ENCODE data around the gene SF3B2. TPM values are rescaled to one million over a fixed set of nuclear protein-coding genes. Genes with fewer than 3 reads are reported as not detected.

The SF3B2 gene
- polyA plus RNA-seq, 3 donors: 32.1 to 107 (median 52.6) TPM

GRCh38 chr11:66017321-66017720 lies 34.8 kb upstream of the SF3B2 start:
- Histone ChIP-seq H3K4me2 (replicated peaks; ENCODE audit: extremely low read depth, low read length, poor library complexity, severe bottlenecking) (no peak overlapping the region), H3K27ac (ENCODE audit: low read depth in 1 of 2, low read length in 2 of 2) (no peak overlapping the region), H3K79me2 (ENCODE audit: insufficient read depth, low read length) (peaks cover 11% of the 10 kb centered on the region), H3K27me3 (ENCODE audit: control insufficient read depth in 2 of 2, insufficient read depth in 2 of 2, low read length in 2 of 2) (peaks cover 0 to under 1% of the 10 kb centered on the region in 2 donors), H2AFZ (ENCODE audit: insufficient read depth, low read depth, low read length, poor library complexity, severe bottlenecking) (no peak overlapping the region), H4K20me1 (ENCODE audit: insufficient read depth, low read length) (no peaks in the 10 kb centered on the region), H3K36me3 (replicated peaks in 1 of 2; ENCODE audit: control insufficient read depth in 1 of 2, insufficient read depth in 2 of 2, low read length in 2 of 2) (peaks cover 8 to 9% of the 10 kb centered on the region in 2 donors), H3K9ac (ENCODE audit: insufficient read depth, low read length, poor library complexity, severe bottlenecking) (no peak overlapping the region), H3K9me3 (replicated peaks in 1 of 2; ENCODE audit: control insufficient read depth in 1 of 2, insufficient read depth in 1 of 2, low read length in 2 of 2) (no peaks in the 10 kb centered on the region), H3K4me1 (ENCODE audit: control insufficient read depth in 1 of 2, insufficient read depth in 2 of 2, low read length in 2 of 2) (peaks cover 58 to 60% of the 10 kb centered on the region in 2 donors), H3K4me3 (replicated peaks in 1 of 3; ENCODE audit: low read depth in 2 of 3, low read length in 3 of 3) (no peak overlapping the region)
- no peak for TF ChIP-seq CTCF (IDR thresholded peaks at IDR 0.05)
- Mint-ChIP-seq H3K4me3 (no peak overlapping the region), H3K4me1 (peaks cover 55% of the 10 kb centered on the region), H3K27ac (no peak overlapping the region), H3K36me3 (peaks cover 20 to 29% of the 10 kb centered on the region in 2 donors), H3K9me3 (peaks cover 0 to 2% (median 0%) of the 10 kb centered on the region in 7 donors), H3K27me3 (ENCODE audit: low read depth in 3 of 3) (peaks cover 4 to 6% (median 6%) of the 10 kb centered on the region in 3 donors)
- WGBS (ENCODE audit: insufficient coverage): 85% methylated on average over 3 of the region's 4 CpGs
- no peak for DNase-seq
- intact Hi-C loops (cut with micrococcal nuclease): no loop called here

- Mint-ChIP-seq H3K36me3 (peaks cover 20 to 29% of the 10 kb centered on the region in 2 donors), H3K4me1 (peaks cover 33% of the 10 kb centered on the region), H3K4me3 (peak overlapping the region; percentile 43 to 77), H3K9me3 (peaks cover 0 to 2% (median 0%) of the 10 kb centered on the region in 7 donors), H3K27ac (peak overlapping the region; percentile 77 to 96 (median 91)), H3K27me3 (ENCODE audit: low read depth in 3 of 3) (peaks cover 9 to 11% (median 10%) of the 10 kb centered on the region in 3 donors)
- Histone ChIP-seq H4K20me1 (ENCODE audit: insufficient read depth, low read length) (no peaks in the 10 kb centered on the region), H3K27ac (ENCODE audit: low read depth in 1 of 2, low read length in 2 of 2) (peak overlapping the region; percentile 31 to 91), H3K27me3 (ENCODE audit: control insufficient read depth in 2 of 2, insufficient read depth in 2 of 2, low read length in 2 of 2) (peaks cover 0 to 4% of the 10 kb centered on the region in 2 donors), H3K36me3 (replicated peaks in 1 of 2; ENCODE audit: control insufficient read depth in 1 of 2, insufficient read depth in 2 of 2, low read length in 2 of 2) (peaks cover 8 to 9% of the 10 kb centered on the region in 2 donors), H3K9me3 (replicated peaks in 1 of 2; ENCODE audit: control insufficient read depth in 1 of 2, insufficient read depth in 1 of 2, low read length in 2 of 2) (no peaks in the 10 kb centered on the region), H3K9ac (ENCODE audit: insufficient read depth, low read length, poor library complexity, severe bottlenecking) (peak overlapping the region; percentile 69), H3K4me2 (replicated peaks; ENCODE audit: extremely low read depth, low read length, poor library complexity, severe bottlenecking) (peak overlapping the region; percentile 70), H3K79me2 (ENCODE audit: insufficient read depth, low read length) (peaks cover 11% of the 10 kb centered on the region), H3K4me1 (ENCODE audit: control insufficient read depth in 1 of 2, insufficient read depth in 2 of 2, low read length in 2 of 2) (peaks cover 35 to 36% of the 10 kb centered on the region in 2 donors), H2AFZ (ENCODE audit: insufficient read depth, low read depth, low read length, poor library complexity, severe bottlenecking) (peak overlapping the region; percentile 68), H3K4me3 (replicated peaks in 1 of 3; ENCODE audit: low read depth in 2 of 3, low read length in 3 of 3) (peak overlapping the region in 1 of 3 experiments; percentile 69)
- 91% methylated on average over 5 of the region's 8 CpGs for WGBS (ENCODE audit: insufficient coverage)
- intact Hi-C loops (cut with micrococcal nuclease): loop anchor here in 1 of 2 donors (5.0 kb wide), 1 partner anchor 33 kb away; no protein-coding TSS in a partner anchor
- TF ChIP-seq CTCF (IDR thresholded peaks at IDR 0.05): no peak
- peak in 2 of 3 donors; percentile 6 to 24 for DNase-seq
These were observed 32.0 kb upstream of the SF3B2 start for GRCh38 chr11:66020212-66020611.

Data from CD14-positive monocyte (primary cell).